MM.1S (cell line): ENCODE results near the gene OMG.

ENCODE experiments used
- EZH2 ChIP-seq: fragments of 300-600 bp; sonication (generic); optimal IDR thresholded peaks from 2 replicates; pipeline ENCODE3; 2017; ENCODE audit warnings: low read depth, mild to moderate bottlenecking, antibody characterized with exemption, low read length, mixed read lengths
- EZH2phosphoT487 ChIP-seq: fragments of 300-600 bp; sonication (generic); IDR thresholded peaks from 2 replicates; pipeline ENCODE4 v1.6.1; 2018; ENCODE audit warnings: antibody characterized with exemption, low read length
- TF ChIP-seq, protein P1 (sequence below): fragments of 300-600 bp; sonication (generic); IDR thresholded peaks from 2 replicates; pipeline ENCODE4 v1.5.1; 2016; ENCODE audit warnings: antibody characterized with exemption, low read length, mixed read lengths

DNA sequence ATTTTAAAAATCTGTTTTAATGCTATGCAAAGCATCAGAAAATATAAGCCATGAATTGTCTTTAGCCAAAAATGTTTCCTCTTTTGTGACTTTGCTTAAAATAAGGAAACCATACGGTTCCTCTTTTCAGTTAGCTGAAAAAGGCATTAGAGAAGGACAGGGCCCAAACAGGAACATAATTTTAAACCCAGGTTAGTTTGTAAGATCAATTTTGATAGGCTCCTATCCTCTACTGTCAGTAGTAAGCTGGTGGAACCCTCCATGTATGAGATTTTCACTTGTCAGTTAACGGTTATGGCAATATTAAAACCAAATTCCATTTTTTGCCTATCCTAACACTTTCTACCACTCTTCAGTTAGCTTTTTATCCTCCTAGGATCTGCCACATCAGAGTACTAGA, 12.5 kb upstream of the OMG start:
- TF ChIP-seq, protein P1, sequence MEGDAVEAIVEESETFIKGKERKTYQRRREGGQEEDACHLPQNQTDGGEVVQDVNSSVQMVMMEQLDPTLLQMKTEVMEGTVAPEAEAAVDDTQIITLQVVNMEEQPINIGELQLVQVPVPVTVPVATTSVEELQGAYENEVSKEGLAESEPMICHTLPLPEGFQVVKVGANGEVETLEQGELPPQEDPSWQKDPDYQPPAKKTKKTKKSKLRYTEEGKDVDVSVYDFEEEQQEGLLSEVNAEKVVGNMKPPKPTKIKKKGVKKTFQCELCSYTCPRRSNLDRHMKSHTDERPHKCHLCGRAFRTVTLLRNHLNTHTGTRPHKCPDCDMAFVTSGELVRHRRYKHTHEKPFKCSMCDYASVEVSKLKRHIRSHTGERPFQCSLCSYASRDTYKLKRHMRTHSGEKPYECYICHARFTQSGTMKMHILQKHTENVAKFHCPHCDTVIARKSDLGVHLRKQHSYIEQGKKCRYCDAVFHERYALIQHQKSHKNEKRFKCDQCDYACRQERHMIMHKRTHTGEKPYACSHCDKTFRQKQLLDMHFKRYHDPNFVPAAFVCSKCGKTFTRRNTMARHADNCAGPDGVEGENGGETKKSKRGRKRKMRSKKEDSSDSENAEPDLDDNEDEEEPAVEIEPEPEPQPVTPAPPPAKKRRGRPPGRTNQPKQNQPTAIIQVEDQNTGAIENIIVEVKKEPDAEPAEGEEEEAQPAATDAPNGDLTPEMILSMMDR: no peak
- TF ChIP-seq EZH2phosphoT487: no peak
- TF ChIP-seq EZH2: no peak
